SK-N-SH treated with all-trans-retinoic acid at 6 μM for 48 hours (cell line): Measurements from ENCODE around the gene MILR1.
A peak's percentile ranks its signal among the peaks of the same experiment; 100 is the strongest.

ENCODE experiments used
- ATAC-seq: fragments of 200-7000 bp; cut with Tn5 transposase; 3 replicates; pipeline ENCODE4 v1.9.1; 2020; ENCODE audit warnings: mild to moderate bottlenecking, moderate library complexity
- ARNTL ChIP-seq: fragments of 450-650 bp; formaldehyde crosslinking; IDR thresholded peaks from 2 replicates; pipeline ENCODE4 v1.5.0; 2020; ENCODE audit warnings: low read depth, mild to moderate bottlenecking, moderate library complexity, borderline replicate concordance
- BACH2 ChIP-seq: fragments of 250-450 bp; sonication (Bioruptor Pico); IDR thresholded peaks from 2 replicates; pipeline ENCODE4 v1.9.0; 2021; ENCODE audit warnings: mild to moderate bottlenecking, borderline replicate concordance
- CREB5 ChIP-seq: fragments of 250-450 bp; sonication (Bioruptor Pico); IDR thresholded peaks from 2 replicates; pipeline ENCODE4 v1.5.1; 2020; ENCODE audit warnings: low read depth, mild to moderate bottlenecking, moderate library complexity
- CSDC2 ChIP-seq: fragments of 250-450 bp; sonication (Bioruptor Pico); IDR thresholded peaks from 2 replicates; pipeline ENCODE4 v1.5.0; 2020; ENCODE audit warnings: mild to moderate bottlenecking, moderate library complexity
- CSRNP3 ChIP-seq: fragments of 250-450 bp; sonication (Bioruptor Pico); IDR thresholded peaks from 2 replicates; pipeline ENCODE4 v1.5.1; 2021; ENCODE audit warnings: mild to moderate bottlenecking, moderate library complexity
- ESRRG ChIP-seq: fragments of 250-450 bp; sonication (Bioruptor Pico); IDR thresholded peaks from 2 replicates; pipeline ENCODE4 v1.6.1; 2021; ENCODE audit warnings: mild to moderate bottlenecking
- GLIS3 ChIP-seq: fragments of 250-450 bp; sonication (Bioruptor Pico); IDR thresholded peaks from 2 replicates; pipeline ENCODE4 v1.5.0; 2020; ENCODE audit warnings: mild to moderate bottlenecking, moderate library complexity
- ISL1 ChIP-seq: fragments of 250-450 bp; sonication (Bioruptor Pico); IDR thresholded peaks from 2 replicates; pipeline ENCODE4 v2.1.2; 2022; ENCODE audit warnings: mild to moderate bottlenecking, moderate library complexity
- OSR1 ChIP-seq: fragments of 250-450 bp; sonication (Bioruptor Pico); IDR thresholded peaks from 2 replicates; pipeline ENCODE4 v1.8.0; 2022; ENCODE audit warnings: moderate library complexity, mild to moderate bottlenecking, inconsistent platforms
- PATZ1 ChIP-seq: fragments of 250-450 bp; sonication (Bioruptor Pico); IDR thresholded peaks from 2 replicates; pipeline ENCODE4 v1.8.0; 2020; ENCODE audit warnings: mild to moderate bottlenecking, moderate library complexity, borderline replicate concordance
- POU6F1 ChIP-seq: fragments of 250-450 bp; sonication (Bioruptor Pico); IDR thresholded peaks from 2 replicates; pipeline ENCODE4 v1.8.0; 2021; ENCODE audit warnings: low read depth, mild to moderate bottlenecking, moderate library complexity, borderline replicate concordance
- PPARA ChIP-seq: fragments of 250-450 bp; sonication (Bioruptor Pico); IDR thresholded peaks from 2 replicates; pipeline ENCODE4 v1.5.0; 2020; ENCODE audit warnings: mild to moderate bottlenecking, borderline replicate concordance
- RARB ChIP-seq: fragments of 250-450 bp; sonication (Bioruptor Pico); IDR thresholded peaks from 2 replicates; pipeline ENCODE4 v1.8.0; 2021; ENCODE audit warnings: mild to moderate bottlenecking, moderate library complexity
- SNAI2 ChIP-seq: fragments of 250-450 bp; sonication (Bioruptor Pico); IDR thresholded peaks from 2 replicates; pipeline ENCODE4 v1.5.0; 2020; ENCODE audit warnings: mild to moderate bottlenecking, moderate library complexity
- TCF4 ChIP-seq: fragments of 250-450 bp; sonication (Bioruptor Pico); IDR thresholded peaks from 2 replicates; pipeline ENCODE4 v1.8.0; 2021; ENCODE audit warnings: mild to moderate bottlenecking, moderate library complexity, borderline replicate concordance
- TOX ChIP-seq: fragments of 250-450 bp; sonication (Bioruptor Pico); IDR thresholded peaks from 2 replicates; pipeline ENCODE4 v1.8.0; 2021; ENCODE audit warnings: mild to moderate bottlenecking, moderate library complexity, borderline replicate concordance
- ZC3H10 ChIP-seq: fragments of 250-450 bp; sonication (Bioruptor Pico); IDR thresholded peaks from 2 replicates; pipeline ENCODE4 v1.5.1; 2021; ENCODE audit warnings: mild to moderate bottlenecking, moderate library complexity
- ZFP3 ChIP-seq: fragments of 250-450 bp; sonication (Bioruptor Pico); IDR thresholded peaks from 2 replicates; pipeline ENCODE4 v1.5.0; 2020; ENCODE audit warnings: mild to moderate bottlenecking, moderate library complexity
- ZFP30 ChIP-seq: fragments of 450-650 bp; formaldehyde crosslinking; IDR thresholded peaks from 2 replicates; pipeline ENCODE4 v1.5.0; 2022; ENCODE audit warnings: mild to moderate bottlenecking, moderate library complexity
- ZNF565 ChIP-seq: fragments of 450-650 bp; formaldehyde crosslinking; conservative IDR thresholded peaks from 2 replicates; pipeline ENCODE4 v1.5.0; 2020; ENCODE audit warnings: low read depth, mild to moderate bottlenecking, moderate library complexity
- ZNF70 ChIP-seq: fragments of 450-650 bp; formaldehyde crosslinking; IDR thresholded peaks from 2 replicates; pipeline ENCODE4 v1.5.0; 2020; ENCODE audit warnings: mild to moderate bottlenecking, moderate library complexity

The MILR1 gene

GRCh38 chr17:64472564-64472963, 23.6 kb downstream of the MILR1 start:
- ATAC-seq: peak; percentile 37; the same call in 2 of the 3 replicates
- TF ChIP-seq ZNF70 (CRISPR knock-in tag) (no peak), TOX (CRISPR knock-in tag) (no peak), OSR1 (CRISPR knock-in tag) (no peak), ZC3H10 (CRISPR knock-in tag) (no peak), ISL1 (CRISPR knock-in tag) (no peak), ESRRG (CRISPR knock-in tag) (no peak), PPARA (no peak), ZFP30 (CRISPR knock-in tag) (no peak), ZNF565 (CRISPR knock-in tag) (no peak), PATZ1 (CRISPR knock-in tag) (no peak)
- TF ChIP-seq, all 23 proteins: peak for 0

GRCh38 chr17:64477849-64478248, 28.9 kb downstream of the MILR1 start:
- no peak for TF ChIP-seq POU6F1 (CRISPR knock-in tag)
- TF ChIP-seq ZC3H10 (CRISPR knock-in tag): no peak
- no peak for TF ChIP-seq TCF4 (CRISPR knock-in tag)
- no peak for TF ChIP-seq SNAI2 (CRISPR knock-in tag)
- TF ChIP-seq ZFP3 (CRISPR knock-in tag): no peak
- no peak for TF ChIP-seq GLIS3 (CRISPR knock-in tag)
- no peak for TF ChIP-seq ZFP30 (CRISPR knock-in tag)
- no peak for TF ChIP-seq RARB
- no peak for TF ChIP-seq OSR1 (CRISPR knock-in tag)
- ATAC-seq: no peak

- TF ChIP-seq ESRRG (CRISPR knock-in tag) (no peak), TCF4 (CRISPR knock-in tag) (no peak), PPARA (no peak), ZC3H10 (CRISPR knock-in tag) (no peak)
- ATAC-seq: no peak
These were observed 32.0 kb downstream of the MILR1 start for GRCh38 chr17:64480951-64481350.

GRCh38 chr17:64484380-64484779, 35.5 kb downstream of the MILR1 start:
- ATAC-seq: no peak

More at GRCh38 chr17:64484380-64484779, 35.5 kb downstream of the MILR1 start:
- TF ChIP-seq CSDC2 (CRISPR knock-in tag): no peak
- TF ChIP-seq TOX (CRISPR knock-in tag): no peak
- TF ChIP-seq ARNTL (CRISPR knock-in tag): no peak
- TF ChIP-seq ZFP3 (CRISPR knock-in tag): no peak
- no peak for TF ChIP-seq POU6F1 (CRISPR knock-in tag)
- no peak for TF ChIP-seq TCF4 (CRISPR knock-in tag)
- no peak for TF ChIP-seq ZNF565 (CRISPR knock-in tag)
- TF ChIP-seq CREB5 (CRISPR knock-in tag): no peak
- TF ChIP-seq SNAI2 (CRISPR knock-in tag): no peak
- TF ChIP-seq CSRNP3 (CRISPR knock-in tag): no peak
- no peak for TF ChIP-seq GLIS3 (CRISPR knock-in tag)
- TF ChIP-seq PATZ1 (CRISPR knock-in tag): no peak
- no peak for TF ChIP-seq ISL1 (CRISPR knock-in tag)
- TF ChIP-seq BACH2 (CRISPR knock-in tag): no peak
- TF ChIP-seq ZFP30 (CRISPR knock-in tag): no peak
